ENCODE data around the gene C1orf167.

Gene C1orf167

DNA sequence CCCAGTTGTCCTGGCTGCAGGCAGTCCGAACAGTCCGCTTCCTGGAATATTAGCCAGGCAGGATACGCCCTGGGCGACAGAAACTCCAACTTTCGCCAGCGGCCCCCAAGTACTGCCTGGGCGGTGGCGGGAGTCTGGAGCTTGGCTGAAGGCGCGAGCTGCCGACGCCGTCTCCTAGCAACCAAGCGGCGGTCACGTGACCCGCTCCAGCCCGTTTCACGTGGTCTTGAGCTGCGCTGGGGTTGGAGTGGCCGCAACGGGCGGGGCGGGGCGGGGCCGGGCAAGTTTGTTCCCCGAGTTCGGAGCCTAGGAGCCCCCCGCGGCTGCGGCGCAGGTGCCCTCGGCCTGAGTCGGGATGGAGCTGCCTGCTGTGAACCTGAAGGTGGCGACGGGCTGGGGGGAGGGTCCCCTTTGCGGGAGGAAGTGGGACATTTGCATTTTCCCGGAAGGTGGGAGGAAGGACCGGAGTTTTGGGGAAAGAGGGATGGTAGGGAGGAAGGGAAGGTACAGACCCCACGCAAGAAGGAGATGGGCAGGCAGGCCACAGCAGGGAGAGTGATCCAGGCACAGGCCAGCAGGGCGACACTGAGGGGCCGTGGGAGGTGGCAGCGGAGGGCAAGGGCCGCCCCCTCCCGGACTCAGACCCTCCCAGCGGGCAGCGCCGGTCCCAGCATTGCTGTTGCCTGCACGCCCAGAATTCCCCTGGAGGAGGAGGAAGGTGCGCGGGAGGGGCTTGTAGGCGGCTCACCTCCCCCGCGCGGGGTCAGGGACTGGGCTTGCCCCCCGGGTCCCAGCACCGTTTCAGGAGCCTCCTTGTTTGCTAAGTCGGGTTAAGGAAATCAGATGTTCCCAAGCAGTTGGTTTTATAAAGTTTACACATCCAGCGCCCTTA is 25.9 kb upstream of the C1orf167 start, which contains the start of gene AGTRAP:
AGTRAP (plus strand) TSS at position 283 of the 892 bp plus-strand sequence; CDS start at position 356, 73 bp downstream.
- peak; percentile 81 for DNase-seq (ENCODE audit: low read depth, low spot score)
- H3K4me3 ChIP-seq (ENCODE audit: low read length) = peak within 1 kb of the TSS; percentile 95

GRCh38 chr1:11736746-11737639 is 25.0 kb upstream of the C1orf167 start:
- H3K4me3 ChIP-seq (ENCODE audit: low read length) = peak overlapping the region; percentile 95
- DNase-seq (ENCODE audit: low read depth, low spot score) = no peak

GRCh38 chr1:11738096-11738495 is 23.9 kb upstream of the C1orf167 start:
- no peak for DNase-seq (ENCODE audit: low read depth, low spot score)
- no peak overlapping the region for H3K4me3 ChIP-seq (ENCODE audit: low read length)

DNA sequence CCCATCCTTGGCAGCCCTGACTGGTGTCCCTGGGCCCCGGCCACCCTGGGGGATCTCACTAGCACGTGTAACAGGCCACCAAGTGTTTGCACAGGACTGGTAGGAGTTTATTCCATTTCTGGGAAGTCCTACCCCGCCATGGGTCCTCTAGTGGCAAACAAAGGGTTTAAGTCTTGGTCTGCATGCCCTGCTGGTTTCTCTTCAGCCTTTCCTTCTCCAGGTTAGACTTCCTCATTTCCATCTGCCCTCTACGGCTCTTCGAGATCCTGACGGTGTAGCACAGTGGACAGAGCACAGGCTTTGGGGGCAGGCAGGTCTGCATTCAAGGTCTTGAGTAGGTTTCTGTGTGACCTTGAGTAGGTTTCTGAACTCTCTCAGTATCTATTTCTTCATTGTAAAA is 23.2 kb upstream of the C1orf167 start:
- H3K4me3 ChIP-seq (ENCODE audit: low read length) = no peak overlapping the region
- DNase-seq (ENCODE audit: low read depth, low spot score) = no peak

DNA sequence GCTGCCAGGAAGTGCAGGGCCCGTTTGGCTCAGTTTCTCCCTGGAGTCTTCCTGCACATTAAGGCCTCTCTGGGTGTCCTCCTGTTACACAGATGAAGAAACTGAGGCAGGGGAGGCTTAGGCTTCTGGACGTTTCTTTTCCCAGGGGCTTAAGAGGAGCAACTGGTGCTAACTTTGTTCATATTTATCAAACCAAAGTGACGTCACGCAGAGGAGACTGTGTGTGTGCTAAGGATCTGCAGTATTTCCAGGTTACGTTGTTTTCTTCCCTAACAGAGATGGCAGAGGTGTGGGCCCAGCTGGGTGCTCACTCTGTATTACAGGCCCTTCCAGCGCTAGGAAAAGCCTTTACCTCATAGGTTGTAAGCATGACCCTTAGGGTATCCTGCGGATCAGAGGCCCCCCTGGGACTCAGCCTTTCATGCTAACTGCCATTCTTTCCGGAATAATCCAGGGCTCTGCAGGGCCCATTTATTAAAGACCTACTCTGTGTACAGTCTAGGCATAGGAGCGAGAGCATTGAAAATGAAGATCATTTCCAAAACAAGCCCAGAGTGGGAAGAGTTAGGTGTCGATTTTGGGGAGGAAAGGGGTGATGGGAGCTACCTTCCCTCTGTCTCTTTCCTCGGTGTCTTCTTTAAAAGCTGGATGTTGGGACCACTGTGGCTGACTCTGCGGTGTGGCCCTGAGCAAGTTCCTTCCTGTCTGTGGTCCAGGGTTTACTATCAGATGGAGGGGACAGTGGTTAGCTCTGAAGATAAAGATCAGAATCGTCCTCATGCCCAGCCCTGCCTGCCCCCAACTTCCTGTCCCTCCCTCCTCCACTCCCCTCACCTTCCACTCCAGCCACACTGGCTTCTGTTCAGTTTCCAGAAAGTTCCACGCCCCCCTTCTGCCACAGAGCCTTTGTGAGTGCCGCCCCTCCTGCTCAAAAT is 21.5 kb upstream of the C1orf167 start:
- H3K4me3 ChIP-seq (ENCODE audit: low read length) = no peak overlapping the region
- DNase-seq (ENCODE audit: low read depth, low spot score) = peak; percentile 76

DNA sequence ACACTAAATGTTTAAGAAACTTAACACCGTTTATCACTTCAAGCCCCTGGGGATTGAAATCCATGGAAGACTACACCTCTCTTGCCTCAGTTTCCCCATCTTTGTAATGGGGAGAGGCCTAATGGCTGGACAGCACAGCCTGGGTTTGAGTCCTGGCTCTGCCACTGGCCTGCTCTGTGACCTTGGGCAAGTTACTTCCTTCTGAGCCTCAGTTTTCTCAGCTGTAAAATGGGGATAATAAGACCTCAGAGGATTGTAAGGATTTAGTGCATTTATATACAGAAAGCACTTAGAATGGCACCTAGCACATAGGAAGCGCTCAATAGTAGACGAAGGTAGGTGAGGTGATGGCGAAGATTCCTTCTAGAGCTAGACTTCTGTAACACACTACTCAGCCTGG is 20.5 kb upstream of the C1orf167 start:
- DNase-seq (ENCODE audit: low read depth, low spot score) = no peak
- no peak overlapping the region for H3K4me3 ChIP-seq (ENCODE audit: low read length)

DNA sequence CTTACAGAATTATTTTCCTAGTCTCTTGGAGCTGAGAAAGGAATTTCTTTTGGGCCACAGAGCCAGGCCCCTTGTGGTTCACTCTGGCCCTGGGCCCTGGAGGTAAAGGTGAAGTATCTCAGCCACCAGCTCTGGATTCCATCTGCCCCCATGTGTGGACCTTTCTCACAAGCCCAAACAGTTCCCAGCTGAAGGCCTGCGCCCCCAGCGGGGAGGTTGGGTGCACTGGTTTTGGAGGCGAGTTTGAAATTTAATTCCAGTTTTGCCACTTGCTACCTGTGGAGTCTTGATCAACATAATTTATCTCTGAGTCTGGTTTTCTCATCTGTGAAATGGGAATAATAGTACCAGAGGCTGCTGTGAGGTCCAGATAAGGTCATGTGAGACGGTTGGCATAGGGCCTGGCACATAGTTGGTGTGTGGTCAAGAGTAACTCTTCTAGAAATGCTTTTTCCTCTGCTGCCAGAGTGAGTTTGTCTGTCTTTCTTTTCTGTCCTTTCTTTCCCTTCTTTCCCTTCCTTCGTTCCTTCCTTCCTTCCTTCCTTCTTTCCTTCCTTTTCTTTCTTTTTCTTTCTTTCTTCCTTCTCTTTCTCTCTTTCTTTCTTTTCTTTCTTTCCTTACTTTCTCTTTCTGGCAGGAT is 20.0 kb upstream of the C1orf167 start:
- H3K4me3 ChIP-seq (ENCODE audit: low read length) = no peak overlapping the region
- DNase-seq (ENCODE audit: low read depth, low spot score) = no peak

DNA sequence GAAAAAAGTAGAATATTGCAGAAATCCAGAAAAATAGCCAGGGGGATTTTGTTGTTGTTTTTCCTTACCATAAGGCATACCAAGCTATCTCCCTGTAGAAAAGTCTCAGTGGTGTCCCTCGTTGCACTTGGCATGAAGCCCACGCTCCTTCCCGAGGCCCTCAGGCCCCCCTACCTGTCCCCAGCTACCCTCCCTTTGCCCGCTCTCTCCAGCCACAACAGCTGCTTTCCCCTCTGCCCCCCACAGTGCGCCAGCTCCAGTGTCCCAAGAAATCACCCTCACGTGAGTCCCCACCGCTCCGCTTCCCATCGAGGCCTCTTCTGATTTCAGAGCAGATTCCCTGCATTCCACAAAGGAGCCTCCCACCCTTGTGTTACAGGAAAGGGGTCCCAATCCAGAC is 17.7 kb upstream of the C1orf167 start:
- no peak for DNase-seq (ENCODE audit: low read depth, low spot score)
- no peak overlapping the region for H3K4me3 ChIP-seq (ENCODE audit: low read length)

DNA sequence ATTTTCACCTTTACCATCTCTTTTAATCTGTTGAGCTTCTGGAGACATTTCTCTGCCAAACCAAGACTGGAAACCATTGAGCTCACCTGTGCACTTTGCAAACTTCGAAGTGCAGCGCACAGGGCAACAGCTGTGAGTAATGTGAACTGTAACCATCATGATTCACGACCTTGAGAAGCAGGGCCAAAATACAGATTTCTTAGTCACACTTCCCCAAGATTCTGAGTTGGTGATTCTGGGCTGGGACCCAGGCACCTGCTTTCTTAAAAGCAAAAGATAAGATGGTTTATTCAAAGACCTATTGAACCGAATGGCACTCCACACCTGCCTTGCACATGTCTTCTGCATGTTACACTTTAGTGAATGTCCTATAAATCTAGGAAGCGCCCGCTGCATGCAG is 15.9 kb upstream of the C1orf167 start:
- no peak overlapping the region for H3K4me3 ChIP-seq (ENCODE audit: low read length)
- no peak for DNase-seq (ENCODE audit: low read depth, low spot score)

DNA sequence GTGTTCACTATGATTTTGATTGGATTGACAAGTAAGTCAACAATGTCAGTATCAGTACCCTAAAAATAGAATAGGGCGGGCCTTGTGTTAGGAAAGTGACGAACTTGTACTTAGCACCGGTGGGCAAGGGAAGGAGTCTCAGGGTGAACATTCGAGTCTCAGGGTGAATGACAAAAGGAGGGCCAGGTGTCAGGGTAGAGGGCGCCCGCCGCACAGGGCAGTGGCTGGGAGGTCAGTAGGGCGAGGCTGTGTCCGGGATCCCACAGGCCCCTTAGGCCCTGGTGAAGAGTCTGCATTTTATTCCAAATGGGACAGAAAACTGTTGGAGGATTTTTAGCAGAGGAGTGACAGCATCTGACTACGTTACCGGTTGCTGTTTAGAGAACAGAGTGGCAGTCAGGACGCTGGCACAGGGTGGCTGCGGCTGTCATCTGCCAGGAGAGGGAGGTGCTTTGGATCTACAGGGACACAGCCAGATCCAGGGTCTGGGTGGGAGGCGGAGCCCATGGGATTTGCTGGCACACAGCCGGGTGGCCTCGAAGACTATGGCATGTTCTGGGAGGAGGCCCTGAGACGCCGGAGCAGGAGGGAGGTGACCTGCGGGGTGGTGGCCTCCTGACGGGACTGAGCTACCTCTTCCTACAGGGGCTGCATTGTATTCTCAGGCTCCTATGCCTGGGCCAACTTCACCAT is 15.1 kb upstream of the C1orf167 start:
- no peak for DNase-seq (ENCODE audit: low read depth, low spot score)
- H3K4me3 ChIP-seq (ENCODE audit: low read length) = no peak overlapping the region

DNA sequence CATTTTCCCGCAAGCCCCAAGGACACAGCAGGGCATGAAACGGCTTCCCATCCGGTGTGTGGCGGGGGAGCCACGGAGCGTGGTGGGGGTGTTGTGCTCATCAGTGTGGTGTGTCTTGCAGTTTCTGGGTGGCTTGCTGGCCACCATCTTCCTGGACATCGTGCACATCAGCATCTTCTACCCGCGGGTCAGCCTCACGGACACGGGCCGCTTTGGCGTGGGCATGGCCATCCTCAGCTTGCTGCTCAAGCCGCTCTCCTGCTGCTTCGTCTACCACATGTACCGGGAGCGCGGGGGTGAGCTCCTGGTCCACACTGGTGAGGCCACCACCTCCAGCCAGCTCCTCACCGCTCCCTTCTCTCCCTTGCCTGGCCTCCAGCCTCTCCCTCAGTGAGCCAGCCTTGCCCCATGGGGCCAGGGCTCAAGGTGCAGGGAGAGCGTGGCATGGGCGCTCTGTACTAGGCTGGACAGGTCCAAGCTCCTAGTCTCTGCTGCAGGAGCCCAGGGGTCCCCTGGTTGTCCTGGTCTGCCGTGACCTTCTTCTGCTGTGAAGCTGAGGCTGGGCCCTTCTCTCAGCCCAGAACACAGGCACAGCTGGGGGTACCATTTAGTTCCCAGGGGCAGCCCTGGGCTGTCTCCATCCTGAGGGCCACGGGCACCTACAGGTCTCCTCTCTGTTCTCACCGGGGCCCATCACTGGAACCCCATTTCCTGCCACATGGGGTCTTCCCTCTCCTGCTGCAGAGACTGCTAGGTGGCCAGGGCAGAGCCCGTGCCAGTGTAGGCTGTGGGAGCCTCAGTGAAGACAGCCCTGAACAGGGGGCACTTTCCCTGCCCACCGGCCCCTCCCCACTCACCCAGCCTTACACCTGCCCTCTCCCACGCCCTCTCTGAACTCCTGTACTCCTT is 13.4 kb upstream of the C1orf167 start:
- no peak for DNase-seq (ENCODE audit: low read depth, low spot score)
- H3K4me3 ChIP-seq (ENCODE audit: low read length) = no peak overlapping the region

DNA sequence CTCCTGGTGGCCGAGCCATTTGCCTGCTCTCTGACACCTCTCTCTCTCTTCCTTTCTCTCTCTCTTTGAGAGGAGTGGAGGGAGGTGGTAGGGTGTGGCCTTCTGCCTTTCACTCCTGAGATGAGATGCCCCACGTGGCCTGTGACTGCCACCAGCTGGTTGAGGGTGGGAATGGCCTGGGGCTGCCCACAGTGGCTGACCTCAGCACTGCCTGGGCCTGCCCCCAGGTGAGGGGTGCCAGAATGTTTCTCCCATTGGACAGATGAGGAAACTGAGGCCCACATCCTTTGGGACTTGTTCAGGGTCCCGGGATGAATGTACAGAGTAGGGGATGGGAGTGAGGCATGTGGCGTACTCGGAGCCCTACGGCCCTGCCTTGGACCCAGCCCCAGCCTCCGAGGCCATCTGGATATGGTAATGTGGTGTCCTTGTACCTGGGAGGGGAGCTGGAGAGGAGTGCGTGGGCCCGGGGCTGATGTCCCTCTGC is 12.7 kb upstream of the C1orf167 start:
- peak; percentile 46 for DNase-seq (ENCODE audit: low read depth, low spot score)
- no peak overlapping the region for H3K4me3 ChIP-seq (ENCODE audit: low read length)

- no peak overlapping the region for H3K4me3 ChIP-seq (ENCODE audit: low read length)
- DNase-seq (ENCODE audit: low read depth, low spot score) = no peak
Observed at GRCh38 chr1:11749996-11750395, 12.0 kb upstream of the C1orf167 start.

DNA sequence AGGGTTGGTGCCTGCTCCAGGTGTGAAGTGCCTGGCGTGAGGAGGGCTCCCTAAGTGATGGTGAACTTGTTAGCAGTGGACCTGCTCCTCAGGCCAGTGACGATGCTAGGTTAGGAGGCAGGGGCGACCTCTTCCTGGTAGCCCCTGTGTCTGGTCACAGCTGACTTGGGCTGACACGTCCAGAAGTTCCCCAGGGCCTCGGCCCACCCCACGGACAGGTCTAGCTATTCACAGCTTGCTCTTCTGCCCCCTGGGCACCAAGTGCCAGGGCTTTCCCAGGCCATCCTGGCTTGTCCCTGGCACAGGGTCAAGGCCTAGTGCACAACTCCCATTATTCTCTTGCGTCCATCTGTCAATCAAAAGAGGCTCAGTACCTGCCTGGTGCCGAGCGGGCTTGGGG is 10.9 kb upstream of the C1orf167 start:
- H3K4me3 ChIP-seq (ENCODE audit: low read length) = no peak overlapping the region
- DNase-seq (ENCODE audit: low read depth, low spot score) = no peak

GRCh38 chr1:11752359-11753088 is 9.5 kb upstream of the C1orf167 start:
- no peak for DNase-seq (ENCODE audit: low read depth, low spot score)
- no peak overlapping the region for H3K4me3 ChIP-seq (ENCODE audit: low read length)

- DNase-seq (ENCODE audit: low read depth, low spot score) = no peak
- no peak overlapping the region for H3K4me3 ChIP-seq (ENCODE audit: low read length)
Observed at GRCh38 chr1:11753555-11754208, 8.3 kb upstream of the C1orf167 start.
